GM18505 (cell line): ENCODE measurements around the gene BABAM2.
"Not testable (repeated sequence)": the region's sequence is repeated elsewhere in the genome, so short reads cannot be mapped to it uniquely, and the experiment has no call there.

Experiments used
- ATAC-seq: cut with Tn5 transposase; IDR thresholded peaks from one replicate; pipeline ENCODE4 v1.9.1; 2021; ENCODE audit not compliant: unreplicated experiment
- POLR2A ChIP-seq: IDR thresholded peaks from 4 replicates; pipeline ENCODE4 v1.6.1; 2011; ENCODE audit warnings: borderline replicate concordance; ENCODE audit not compliant: insufficient read depth, insufficient read length; ENCODE audit errors: extremely low read depth

The BABAM2 gene

GRCh38 chr2:27863146-27863545, 27.4 kb upstream of the BABAM2 start:
- TF ChIP-seq POLR2A: no peak

GRCh38 chr2:27863955-27864354, 26.6 kb upstream of the BABAM2 start:
- ATAC-seq: not testable (repeated sequence)

More at GRCh38 chr2:27863146-27863545, 27.4 kb upstream of the BABAM2 start:
- no peak for ATAC-seq

- no peak for ATAC-seq
- no peak for TF ChIP-seq POLR2A
Measured at GRCh38 chr2:27866237-27866636, 24.3 kb upstream of the BABAM2 start.

- no peak for TF ChIP-seq POLR2A
- no peak for ATAC-seq
Measured at GRCh38 chr2:27869763-27870162, 20.8 kb upstream of the BABAM2 start.

GRCh38 chr2:27870724-27871123, 19.8 kb upstream of the BABAM2 start:
- no peak for ATAC-seq
- TF ChIP-seq POLR2A: no peak

- TF ChIP-seq POLR2A: no peak
- no peak for ATAC-seq
Measured at GRCh38 chr2:27871802-27872201, 18.7 kb upstream of the BABAM2 start.

GRCh38 chr2:27873091-27873490, 17.4 kb upstream of the BABAM2 start:
- no peak for ATAC-seq
- no peak for TF ChIP-seq POLR2A

GRCh38 chr2:27875089-27875881, 15.2 kb upstream of the BABAM2 start:
- ATAC-seq: no peak
- TF ChIP-seq POLR2A: no peak

- TF ChIP-seq POLR2A: no peak
- ATAC-seq: no peak
Measured at GRCh38 chr2:27878825-27879224, 11.7 kb upstream of the BABAM2 start.

GRCh38 chr2:27881815-27882583, 8.5 kb upstream of the BABAM2 start:
- not testable (repeated sequence) for ATAC-seq

- ATAC-seq: not testable (repeated sequence)
Measured at GRCh38 chr2:27882584-27882922, 8.0 kb upstream of the BABAM2 start.

GRCh38 chr2:27884601-27885000, 5.9 kb upstream of the BABAM2 start:
- no peak for ATAC-seq
- no peak for TF ChIP-seq POLR2A

- ATAC-seq: no peak
- TF ChIP-seq POLR2A: no peak
Measured at GRCh38 chr2:27885234-27885633, 5.3 kb upstream of the BABAM2 start.

GRCh38 chr2:27885661-27886060, 4.9 kb upstream of the BABAM2 start:
- TF ChIP-seq POLR2A: no peak
- no peak for ATAC-seq
